ENCODE data around the gene ANKRD13C. TPM values are rescaled to one million over a fixed set of nuclear protein-coding genes. Genes with fewer than 3 reads are reported as not detected.
A peak's percentile ranks its signal among the peaks of the same experiment; 100 is the strongest.

ANKRD13C gene
- total and polyA plus RNA-seq, 2 of the 4 experiments (the other 2 are of a cell fraction): 8.3 to 10.9 TPM

GRCh38 chr1:70355111-70355407, 537 bp upstream of the ANKRD13C start:
- peaks cover 26% of the 10 kb centered on the region for H4K20me1 ChIP-seq (ENCODE audit: insufficient read depth, low read length)
- H3K27ac ChIP-seq (ENCODE audit: insufficient read depth, low read length): peak overlapping the region; percentile 85
- H2AK9ac ChIP-seq (replicated peaks; ENCODE audit: low read depth, low read length, poor library complexity): peak overlapping the region; percentile 33
- H3K79me1 ChIP-seq (ENCODE audit: low read depth in 1 of 2, low read length in 2 of 2): peaks cover 4 to 31% of the 10 kb centered on the region in 2 experiments; a peak in 3 of 4 replicates
- no peaks in the 10 kb centered on the region for H3K27me3 ChIP-seq (ENCODE audit: control insufficient read depth, insufficient read depth, low read length)
- H3K9me3 ChIP-seq (ENCODE audit: control insufficient read depth, insufficient read depth, low read length): no peaks in the 10 kb centered on the region
- CTCF ChIA-PET: no interaction called here
- H2BK120ac ChIP-seq (ENCODE audit: low read depth, low read length): peak overlapping the region; percentile 72
- no peak for TF ChIP-seq RAD21 (IDR thresholded peaks at IDR 0.05; ENCODE audit: low read length)
- no peak for TF ChIP-seq RFX5 (IDR thresholded peaks at IDR 0.05; ENCODE audit: low read depth, low read length)
- no peak for TF ChIP-seq RCOR1 (IDR thresholded peaks at IDR 0.05; ENCODE audit: insufficient replicate concordance, low read length)
- TF ChIP-seq CTCF (conservative IDR thresholded peaks at IDR 0.05; ENCODE audit: low read depth, low read length): no peak
- TF ChIP-seq NFE2L2 (IDR thresholded peaks at IDR 0.05; ENCODE audit: low read depth, low read length): no peak
- TF ChIP-seq FOS (IDR thresholded peaks at IDR 0.05; ENCODE audit: low read depth, low read length): no peak
- TF ChIP-seq ELK1 (IDR thresholded peaks at IDR 0.05; ENCODE audit: borderline replicate concordance, low read depth, low read length): no peak
- no peak for TF ChIP-seq POLR2A (IDR thresholded peaks at IDR 0.05; ENCODE audit: low read depth, low read length)
- no peak for TF ChIP-seq CEBPB (IDR thresholded peaks at IDR 0.05; ENCODE audit: low read depth, low read length)
- TF ChIP-seq MAZ (IDR thresholded peaks at IDR 0.05; ENCODE audit: borderline replicate concordance, low read depth, low read length): no peak
- TF ChIP-seq USF2 (IDR thresholded peaks at IDR 0.05; ENCODE audit: low read depth, low read length): no peak
- no peak for TF ChIP-seq BHLHE40 (IDR thresholded peaks at IDR 0.05; ENCODE audit: low read depth, low read length)
- TF ChIP-seq CHD1 (IDR thresholded peaks at IDR 0.05; ENCODE audit: low read depth, low read length): no peak
- TF ChIP-seq MXI1 (IDR thresholded peaks at IDR 0.05; ENCODE audit: borderline replicate concordance, low read depth, low read length): no peak
- no peak for TF ChIP-seq MAFK (IDR thresholded peaks at IDR 0.05; ENCODE audit: low read depth, low read length)
- no peak for TF ChIP-seq SMC3 (IDR thresholded peaks at IDR 0.05; ENCODE audit: low read depth, low read length)
- no peak overlapping the region; the same call in 1 of the 2 replicates for H2BK20ac ChIP-seq (ENCODE audit: low read depth, low read length)
- H3K9me1 ChIP-seq (ENCODE audit: insufficient read depth, low read length): no peaks in the 10 kb centered on the region
- H3K56ac ChIP-seq (ENCODE audit: extremely low read depth, insufficient read depth, low read length): peak overlapping the region; percentile 60; the same call in 1 of the 2 replicates
- peak overlapping the region; percentile 76 for H3K9ac ChIP-seq (ENCODE audit: low read depth, low read length)
- H3K18ac ChIP-seq (ENCODE audit: low read depth, low read length): peak overlapping the region; percentile 56
- H3K36me3 ChIP-seq (ENCODE audit: control insufficient read depth, insufficient read depth, low read length): no peaks in the 10 kb centered on the region
- H4K8ac ChIP-seq (ENCODE audit: low read depth in 2 of 2, low read length in 2 of 2): peak overlapping the region; percentile 65 to 94
- intact Hi-C loops (cut with micrococcal nuclease): no loop called here
- ATAC-seq (ENCODE audit: low read depth): no peak
- dilution Hi-C loops (cut with HindIII; ENCODE audit: low sequenced_read_pairs, unreplicated experiment): no loop called here
- peak overlapping the region; percentile 3; the same call in 1 of the 3 replicates for H2BK15ac ChIP-seq (ENCODE audit: low read depth, low read length)
- peak overlapping the region; percentile 64 for H4K91ac ChIP-seq (ENCODE audit: insufficient read depth, low read depth, low read length)
- 69% methylated on average over 3 of the region's 6 CpGs; no CpG with 5 or more reads in 1 of the 2 experiments for WGBS, 2 experiments (ENCODE audit: extremely low coverage in 2 of 2, insufficient read length in 1 of 2)
- H2BK5ac ChIP-seq (ENCODE audit: low read depth, low read length, poor library complexity, severe bottlenecking): peak overlapping the region; percentile 83
- DNase-seq: no peak
- no peaks in the 10 kb centered on the region for H3K4me1 ChIP-seq (ENCODE audit: control insufficient read depth, insufficient read depth, low read length)
- H3K4ac ChIP-seq (ENCODE audit: low read depth, low read length): peak overlapping the region; percentile 88
- H3K14ac ChIP-seq (replicated peaks; ENCODE audit: low read depth, low read length): peak overlapping the region; percentile 62
- POLR2A ChIA-PET (ENCODE audit: unreplicated experiment): interaction anchor here (0.6 to 0.7 kb wide), 2 partner anchors 26 to 219 kb away, joined by 3 read pairs; no protein-coding TSS in a partner anchor
- peak overlapping the region; percentile 98 for H2AFZ ChIP-seq (replicated peaks; ENCODE audit: low read length, poor library complexity)
- peak overlapping the region; percentile 78 for H3K4me3 ChIP-seq (ENCODE audit: insufficient read depth, low read depth, low read length)
- peak overlapping the region; percentile 63 for H3K4me2 ChIP-seq (ENCODE audit: low read depth, low read length)
- BruUV-seq (replicated peaks): no TSS peak
- peak overlapping the region; percentile 45; the same call in 1 of the 2 replicates for H2AK5ac ChIP-seq (ENCODE audit: low read depth, low read length)
- in situ Hi-C loops (cut with MboI; ENCODE audit: low sequenced_read_pairs): loop anchor here (5.0 kb wide), 1 partner anchor 57 kb away; the partner anchor contains the start of gene CTH
- peak overlapping the region; percentile 81 for H4K5ac ChIP-seq (ENCODE audit: low read depth, low read length)
- peak overlapping the region; percentile 57 for H3K23ac ChIP-seq (ENCODE audit: low read depth, low read length)
